Mesenteric fat pad (tissue), 1 donor: ENCODE data around the gene ANKRD39. TPM values are rescaled to one million over a fixed set of nuclear protein-coding genes. Genes with fewer than 3 reads are reported as not detected.

Experiments used
- DNase-seq: peaks from one replicate; pipeline ENCODE4 v3.0.0-alpha.2; 2020; ENCODE audit warnings: low spot score
- total RNA-seq: library from RNA; stranded (reverse); fragmentation: NEBNext Ultra II Directional; extraction: Animal tissue kit (Norgen Biotek cat#: 25700); gene quantifications from one replicate; pipeline ENCODE4 v1.2.1, GENCODE V29; 2021
- donor health status: DM: yes; HTN: yes; CAD: no.

Gene ANKRD39
- total RNA-seq, 1 donor from 2014 or later: 10.4 TPM

DNA sequence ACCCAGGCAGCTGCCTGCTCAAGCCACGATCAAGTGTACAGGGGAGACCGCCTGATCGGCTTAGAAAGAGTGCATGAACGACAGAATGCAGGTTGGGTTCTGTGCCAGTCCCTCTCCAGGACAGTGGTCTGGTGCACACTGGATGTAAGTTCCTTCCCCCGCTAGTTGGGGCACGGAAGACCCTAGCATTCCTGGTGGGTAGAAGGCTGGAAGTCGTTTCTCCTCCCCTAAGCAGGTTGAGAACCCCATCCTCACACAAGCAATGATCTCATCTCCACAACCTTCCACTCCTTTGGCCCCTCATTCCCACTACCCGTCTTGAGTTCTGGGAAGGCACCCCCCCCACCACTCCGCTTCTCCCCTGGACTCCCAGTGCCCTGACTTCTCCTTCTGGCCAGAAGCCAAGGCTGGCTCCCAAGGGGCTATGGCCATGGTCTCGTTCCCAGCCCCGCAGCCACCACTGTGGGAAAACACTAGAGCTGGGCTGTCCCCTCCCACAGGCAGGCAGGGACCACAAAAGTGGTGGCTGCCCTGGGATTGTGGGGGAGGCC, 1.4 kb upstream of the ANKRD39 start:
- DNase-seq: no peak

DNA sequence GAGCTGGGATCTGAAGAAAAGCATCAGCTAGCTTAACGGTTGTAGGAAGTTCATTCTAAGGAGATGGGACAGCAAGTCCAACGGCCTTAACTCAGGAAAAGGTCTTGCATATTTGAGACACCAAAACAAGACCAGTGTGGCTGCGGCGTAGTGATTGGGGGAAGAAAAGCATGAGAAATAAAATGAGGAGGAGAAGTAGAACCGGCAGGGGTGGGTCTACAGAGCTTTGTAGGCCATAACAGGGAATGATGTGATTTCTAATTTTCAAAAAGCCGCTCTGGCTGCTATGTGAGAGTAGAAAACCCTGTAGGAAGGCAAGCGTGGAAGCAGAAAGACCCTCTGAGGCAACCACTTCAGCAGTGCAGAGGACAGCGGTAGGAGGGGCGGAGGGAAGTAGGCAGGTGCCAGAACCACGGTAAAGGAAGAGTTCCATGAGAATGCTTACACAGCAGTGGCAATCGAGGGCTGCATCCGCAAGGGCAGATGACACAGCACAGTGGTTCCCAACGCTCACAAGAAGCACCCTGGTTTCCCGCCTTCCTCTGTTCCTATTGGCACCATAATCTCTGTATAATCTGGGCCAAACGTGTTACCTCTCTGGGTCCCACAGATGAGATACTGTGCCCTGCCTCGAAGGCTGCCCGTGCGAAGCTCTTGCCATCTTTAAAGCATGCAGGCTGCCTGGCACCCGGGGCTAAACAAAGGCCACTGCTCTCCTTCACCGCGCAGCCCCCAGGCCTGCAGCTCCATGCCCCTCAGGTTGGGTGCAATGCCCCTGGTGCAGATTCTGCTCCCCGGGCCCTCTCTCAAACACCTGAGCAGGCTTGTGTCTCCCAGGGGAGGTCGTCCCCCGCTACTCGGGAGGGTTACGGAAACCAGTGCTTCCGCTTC, 795 bp downstream of the ANKRD39 start:
- no peak for DNase-seq

DNA sequence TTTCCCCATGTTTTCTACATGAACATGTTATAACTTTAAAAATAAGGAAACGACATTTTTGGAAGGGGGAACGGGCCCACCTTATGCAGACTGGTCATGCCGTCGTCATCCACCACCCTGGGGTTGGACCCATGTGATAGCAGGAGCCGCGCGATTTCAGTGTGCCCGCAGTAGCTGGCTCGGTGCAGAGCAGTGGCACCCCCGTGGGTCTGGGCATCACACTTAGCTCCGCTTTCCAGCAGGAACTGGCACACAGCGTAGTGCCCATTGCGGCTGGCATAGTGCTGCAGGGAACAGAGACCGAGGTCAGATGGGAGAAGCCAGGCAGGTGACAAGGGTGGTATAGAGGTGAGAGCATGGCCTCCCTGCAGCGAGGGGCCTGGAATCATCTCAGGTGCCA, 4.5 kb downstream of the ANKRD39 start:
- no peak for DNase-seq

DNA sequence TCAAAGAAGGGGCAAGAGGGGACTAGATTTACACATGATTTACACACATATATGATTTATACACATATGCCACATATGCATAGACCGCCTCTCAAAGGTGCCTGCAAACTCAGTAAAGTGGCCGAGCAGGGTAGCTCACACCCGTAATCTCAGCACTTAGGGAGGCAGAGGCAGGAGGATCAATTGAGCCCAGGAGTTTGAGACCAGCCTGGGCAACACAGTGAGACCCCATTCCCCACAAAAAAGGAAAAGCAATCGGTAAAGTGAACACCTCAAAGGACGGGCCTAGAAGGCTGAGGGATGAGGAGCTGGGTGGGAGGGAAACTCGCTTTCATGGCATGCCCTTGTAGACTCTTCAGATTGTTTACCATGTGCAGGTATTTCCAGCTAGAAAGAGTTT, 5.1 kb downstream of the ANKRD39 start:
- DNase-seq: no peak

DNA sequence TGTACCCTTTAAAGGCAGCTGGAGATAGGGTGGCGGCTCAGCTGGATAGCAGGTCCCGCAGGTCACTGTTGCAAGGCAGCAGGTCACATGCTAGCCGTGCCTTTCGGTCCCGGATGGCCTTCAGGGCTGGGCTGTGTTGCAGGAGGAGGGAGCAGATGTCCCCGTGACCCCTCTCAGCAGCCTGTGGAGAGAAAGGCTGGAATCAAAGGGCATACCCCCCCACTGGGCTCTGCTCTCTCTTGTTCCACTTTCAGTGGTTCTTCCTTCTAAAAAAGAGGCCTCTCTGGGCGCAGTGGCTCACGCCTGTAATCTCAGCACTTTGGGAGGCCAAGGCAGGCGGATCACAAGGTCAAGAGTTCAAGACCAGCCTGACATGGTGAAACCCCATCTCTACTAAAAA, 9.6 kb downstream of the ANKRD39 start:
- no peak for DNase-seq

GRCh38 chr2:96847586-96847985, 10.2 kb downstream of the ANKRD39 start:
- DNase-seq: no peak

GRCh38 chr2:96846825-96847224, 11.0 kb downstream of the ANKRD39 start:
- no peak for DNase-seq

DNA sequence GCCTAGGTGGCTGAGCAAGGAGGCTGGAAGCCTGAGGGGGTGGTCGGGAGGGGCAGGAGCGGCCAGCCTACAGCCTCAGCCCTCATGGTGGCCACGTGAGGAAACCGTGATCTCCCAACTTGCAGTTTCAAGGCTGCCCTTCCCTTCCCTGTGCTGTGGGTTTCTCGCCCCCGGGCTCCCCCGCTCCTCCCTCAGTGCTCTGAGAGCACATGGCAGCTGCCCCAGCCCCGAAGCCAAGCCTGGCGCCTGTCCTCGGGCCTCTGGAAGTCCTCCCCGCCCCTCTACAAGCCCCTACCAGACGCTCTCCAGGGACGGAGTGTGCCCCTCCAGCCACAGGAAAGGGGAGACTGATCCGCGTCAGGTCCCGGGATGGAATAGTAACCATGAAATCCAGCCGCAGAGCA, 13.4 kb downstream of the ANKRD39 start:
- no peak for DNase-seq

DNA sequence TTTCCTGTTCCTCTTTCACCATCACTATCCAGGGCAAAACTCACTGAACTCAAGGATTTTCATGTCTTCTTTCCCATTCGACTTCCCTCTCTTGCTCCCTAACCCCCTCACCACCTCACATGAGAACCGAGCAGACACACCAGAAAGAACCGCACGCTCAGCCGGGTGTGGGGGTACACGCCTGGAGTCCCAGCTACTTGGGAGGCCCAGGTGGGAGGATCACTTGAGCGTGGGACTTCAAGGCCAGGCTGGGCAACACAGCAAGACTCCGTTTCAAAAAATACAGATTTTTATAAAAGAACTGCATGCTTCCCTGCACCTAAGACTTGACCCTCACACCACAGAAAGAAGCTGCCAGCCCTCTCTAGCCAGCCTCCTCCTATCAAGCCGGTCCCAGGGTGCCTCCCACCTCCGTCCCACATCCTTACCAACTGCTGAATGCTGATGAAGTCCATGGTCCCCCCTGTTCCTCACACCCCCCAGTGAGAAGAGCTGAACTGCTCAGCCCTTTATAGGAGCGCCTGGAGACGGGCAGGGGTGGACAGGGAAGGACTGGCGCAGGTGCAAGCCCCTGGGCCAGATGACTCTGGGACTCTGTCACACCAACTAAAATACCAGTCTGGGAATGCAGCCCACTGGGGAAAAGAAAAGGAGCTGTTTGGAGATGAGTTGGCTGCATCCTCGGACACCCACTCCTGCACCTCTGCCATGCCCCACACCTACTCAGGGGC, 14.1 kb downstream of the ANKRD39 start, which contains the start of gene ANKRD23:
ANKRD23 (minus strand) TSS at position 484 of the 731 bp plus-strand sequence; CDS start at position 455, 29 bp downstream.
- no peak for DNase-seq

GRCh38 chr2:96842600-96842999, 15.2 kb downstream of the ANKRD39 start:
- no peak for DNase-seq

DNA sequence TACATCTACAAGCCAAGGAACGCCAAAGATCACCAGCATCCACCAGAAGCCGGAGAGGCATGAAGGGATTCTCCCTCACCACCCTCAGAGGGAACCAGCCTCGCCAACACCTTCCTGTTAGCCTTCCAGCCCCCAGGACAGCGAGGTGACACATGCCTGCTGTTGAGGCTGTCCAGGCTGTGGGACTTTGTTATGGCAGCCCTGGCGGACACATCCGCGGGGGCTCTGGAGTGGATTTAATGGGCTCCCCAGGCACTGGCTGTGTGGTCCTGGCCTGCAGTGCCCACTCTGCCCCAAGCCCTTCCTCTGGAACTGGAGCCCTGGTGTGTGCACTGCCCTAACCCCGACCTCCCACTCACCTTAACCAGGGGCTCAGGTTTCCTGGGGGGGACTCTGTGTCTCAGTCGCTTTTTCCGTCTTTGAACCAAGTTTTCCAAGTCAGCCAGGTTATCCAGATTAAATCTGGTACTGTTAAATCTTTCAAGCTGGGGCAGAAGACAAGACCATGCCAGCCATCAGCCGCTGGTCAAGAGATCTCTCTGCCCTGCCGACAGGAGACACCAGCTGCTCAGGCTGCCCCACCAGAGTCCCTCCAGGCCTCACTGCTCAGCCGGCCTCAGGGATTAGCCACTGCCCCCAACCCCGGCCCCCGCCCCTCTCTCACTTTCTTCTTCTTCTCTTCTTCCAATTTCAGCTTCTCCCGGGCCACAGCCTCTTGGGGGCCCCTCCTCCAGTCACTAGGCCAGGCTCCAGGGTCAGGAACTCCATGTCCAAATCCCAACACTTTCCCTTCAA, 15.9 kb downstream of the ANKRD39 start:
- DNase-seq: no peak

DNA sequence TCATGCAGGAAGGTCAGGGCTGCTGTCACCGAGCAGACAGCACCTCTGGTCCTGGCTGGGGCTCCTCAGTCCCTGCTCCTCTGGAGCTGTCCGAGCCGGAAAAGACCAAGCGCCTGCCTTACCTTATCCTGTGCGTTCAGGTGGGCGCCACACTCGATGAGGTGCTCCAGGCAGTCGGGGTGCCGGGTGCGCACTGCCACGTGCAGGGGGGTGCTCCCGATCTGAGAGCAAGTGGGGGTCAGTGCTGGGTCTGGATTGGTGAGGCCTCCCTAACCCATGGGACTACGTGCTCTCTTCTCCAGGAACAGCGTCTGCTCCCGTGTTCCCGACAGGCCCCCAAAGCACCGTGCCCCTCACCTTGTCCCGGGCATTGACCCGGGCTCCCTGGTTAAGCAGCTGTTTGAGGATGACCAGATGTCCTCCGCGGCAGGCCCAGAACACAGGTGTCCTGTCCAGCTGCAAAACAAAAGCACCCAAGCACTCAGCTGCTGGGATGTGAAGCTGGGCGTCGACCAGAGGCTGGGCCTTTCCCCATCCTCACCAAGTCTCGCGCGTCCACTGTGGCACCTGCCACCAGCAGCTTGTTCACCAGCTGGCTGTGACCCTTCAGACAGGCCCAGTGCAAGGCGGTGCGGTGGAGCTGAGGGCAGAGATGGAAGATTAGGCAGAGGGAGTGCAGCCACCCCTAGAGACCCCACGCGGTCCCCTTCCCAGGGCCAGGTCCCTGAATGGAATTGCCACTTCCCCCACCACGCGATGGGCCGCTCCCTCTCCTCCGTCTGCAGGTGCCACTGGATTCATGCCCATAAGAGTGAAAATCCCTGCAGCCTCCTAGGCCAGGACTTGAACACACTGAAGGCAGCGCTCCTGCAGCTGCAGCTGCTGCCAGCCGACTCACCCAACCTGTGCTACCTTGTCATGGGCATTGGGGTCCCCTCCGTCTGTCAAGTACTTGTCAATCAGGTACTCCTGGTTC, 17.7 kb downstream of the ANKRD39 start:
- DNase-seq: no peak

- no peak for DNase-seq
Observed at GRCh38 chr2:96839293-96839874, 18.4 kb downstream of the ANKRD39 start.

DNA sequence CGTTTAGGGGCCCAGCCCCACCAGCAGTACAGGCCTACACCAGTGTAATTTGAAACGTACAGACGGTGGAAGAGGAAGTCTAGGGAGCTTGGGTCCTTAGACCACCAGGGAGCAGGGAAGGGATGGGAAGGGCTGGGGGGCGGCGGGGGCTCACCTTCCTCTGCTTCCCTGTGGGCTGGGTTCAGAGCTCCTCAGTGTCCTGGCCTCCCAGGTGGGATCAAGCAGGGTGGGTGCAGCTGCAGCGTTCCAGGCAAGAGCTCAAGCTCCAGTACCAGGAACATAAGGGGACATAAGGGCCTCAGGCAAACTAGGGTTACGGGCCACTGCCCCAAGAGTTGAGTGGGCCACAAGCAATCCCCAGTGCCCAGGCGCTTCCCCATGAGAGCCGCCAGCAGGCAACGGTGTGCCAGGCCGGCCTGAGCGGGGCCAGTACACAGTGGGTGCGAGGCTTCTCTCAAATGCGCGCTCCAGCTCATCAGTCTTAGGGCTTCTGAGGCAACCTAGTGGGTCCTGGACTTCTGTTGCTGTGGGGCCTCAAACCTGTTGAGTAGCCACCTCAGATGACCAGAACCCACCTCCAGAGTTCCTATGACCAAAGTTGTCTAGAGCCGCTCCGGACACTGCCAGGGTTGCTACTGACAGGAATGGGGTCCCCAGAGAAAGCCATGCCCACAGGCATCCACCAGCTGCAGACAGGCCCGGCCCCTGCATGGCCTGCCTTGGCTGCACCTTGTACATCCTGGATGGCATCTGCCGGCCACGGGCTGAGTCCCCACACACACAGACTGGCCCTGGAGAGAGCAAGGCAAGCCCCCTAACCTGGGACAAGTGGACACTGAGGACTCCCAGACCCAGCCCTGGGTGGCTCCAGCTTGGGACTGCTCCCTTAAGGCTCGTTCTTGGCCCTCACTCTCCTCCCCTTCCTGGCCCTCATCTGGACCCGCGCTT, 19.2 kb downstream of the ANKRD39 start:
- DNase-seq: no peak

- DNase-seq: no peak
Observed at GRCh38 chr2:96837575-96837974, 20.2 kb downstream of the ANKRD39 start.

GRCh38 chr2:96835830-96836229, 22.0 kb downstream of the ANKRD39 start:
- no peak for DNase-seq

- DNase-seq: no peak
Observed at GRCh38 chr2:96832754-96833507, 24.9 kb downstream of the ANKRD39 start.

DNA sequence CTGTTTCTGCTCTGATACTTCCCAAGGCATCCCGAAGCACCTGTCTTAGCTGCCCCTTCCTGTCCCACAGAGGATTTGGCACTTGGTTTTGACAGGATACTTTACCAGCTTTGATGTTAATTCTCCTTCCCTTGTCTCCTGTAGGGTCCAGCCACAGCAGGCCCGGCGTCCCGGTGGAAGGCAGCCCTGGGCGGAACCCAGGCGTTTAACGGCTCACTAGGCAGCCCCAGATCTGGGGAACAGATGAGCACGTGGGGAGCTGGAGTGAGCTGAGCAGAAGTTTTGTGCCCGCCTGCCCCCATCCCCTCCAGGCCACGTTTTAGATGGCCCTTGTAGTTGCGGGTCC, 25.4 kb downstream of the ANKRD39 start:
- DNase-seq: no peak
